GM19099 (cell line): ENCODE results near the gene CSF2.

Source experiments
- POLR2A ChIP-seq: IDR thresholded peaks from 3 replicates; pipeline ENCODE4 v1.6.1; 2011; ENCODE audit warnings: low read depth; ENCODE audit not compliant: insufficient read length; ENCODE audit errors: extremely low read depth

The CSF2 gene

GRCh38 chr5:132073231-132074013, at the start of gene CSF2:
Gene CSF2, plus strand, starts transcription at chr5:132073789. Its CDS starts 35 bp downstream, at chr5:132073824.
- TF ChIP-seq POLR2A, result no peak

- TF ChIP-seq POLR2A, result no peak
These were observed 49.5 kb upstream of the CSF2 start for GRCh38 chr5:132024117-132024435.

GRCh38 chr5:132024789-132025402, 48.7 kb upstream of the CSF2 start:
- no peak for TF ChIP-seq POLR2A

GRCh38 chr5:132025403-132025971, 48.1 kb upstream of the CSF2 start:
- no peak for TF ChIP-seq POLR2A

- TF ChIP-seq POLR2A, result no peak
These were observed 47.0 kb upstream of the CSF2 start for GRCh38 chr5:132026516-132027008.

GRCh38 chr5:132027027-132027426, 46.6 kb upstream of the CSF2 start:
- TF ChIP-seq POLR2A, result no peak

- no peak for TF ChIP-seq POLR2A
These were observed 43.8 kb upstream of the CSF2 start for GRCh38 chr5:132029609-132030330.

- TF ChIP-seq POLR2A, result no peak
These were observed 43.0 kb upstream of the CSF2 start for GRCh38 chr5:132030610-132031009.

GRCh38 chr5:132032196-132032595, 41.4 kb upstream of the CSF2 start:
- no peak for TF ChIP-seq POLR2A

GRCh38 chr5:132033122-132033521, 40.5 kb upstream of the CSF2 start:
- TF ChIP-seq POLR2A, result no peak

GRCh38 chr5:132037353-132037752, 36.2 kb upstream of the CSF2 start:
- TF ChIP-seq POLR2A, result no peak

GRCh38 chr5:132044207-132044606, 29.4 kb upstream of the CSF2 start:
- no peak for TF ChIP-seq POLR2A

- no peak for TF ChIP-seq POLR2A
These were observed 26.7 kb upstream of the CSF2 start for GRCh38 chr5:132046880-132047299.

- TF ChIP-seq POLR2A, result no peak
These were observed 24.5 kb upstream of the CSF2 start for GRCh38 chr5:132049093-132049492.

- no peak for TF ChIP-seq POLR2A
These were observed 24.0 kb upstream of the CSF2 start for GRCh38 chr5:132049559-132049958.
